ENCODE measurements around the gene ATG4D.

DNA sequence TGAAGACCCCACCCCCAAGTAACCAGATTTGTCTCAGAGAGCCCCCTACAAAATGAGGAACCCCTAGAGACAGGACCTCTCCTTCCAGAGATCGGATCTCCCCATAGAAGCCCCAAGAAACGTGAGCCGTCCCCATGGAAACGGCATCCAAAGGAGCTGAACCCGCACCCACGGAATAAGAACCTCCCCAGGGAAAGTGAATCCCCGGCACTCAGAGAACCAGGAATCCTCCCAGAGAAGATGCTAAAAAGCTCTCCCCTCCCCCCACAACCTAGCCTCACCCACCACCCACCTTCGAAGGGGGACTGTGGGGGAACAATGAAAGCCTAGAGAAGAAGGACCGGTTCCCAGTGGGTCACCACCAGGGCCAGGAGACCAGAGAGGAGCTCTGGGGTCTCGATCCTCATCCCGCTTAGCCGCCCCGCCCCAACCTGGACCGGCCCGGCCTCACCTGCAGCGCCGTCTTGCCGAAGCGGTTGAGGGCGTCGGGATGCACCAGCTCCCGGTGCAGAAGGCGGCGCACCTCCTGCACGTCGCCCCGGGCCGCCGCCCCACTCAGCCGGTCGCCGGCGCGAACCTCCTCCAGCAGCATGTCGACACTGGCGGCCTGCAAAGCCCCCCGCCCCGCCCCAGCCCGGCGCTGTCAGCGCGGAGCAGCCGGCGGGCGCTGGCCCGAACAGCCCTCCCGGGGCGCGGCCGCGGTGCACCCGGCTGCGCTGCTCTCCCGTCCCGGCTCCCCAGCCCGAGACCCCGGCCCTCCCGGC is 24.5 kb downstream of the ATG4D start:
- no peak for TF ChIP-seq ZNF24 (tag by site-specific recombination; IDR thresholded peaks at IDR 0.05)
- no peak for TF ChIP-seq ZNF169 (tag by site-specific recombination; IDR thresholded peaks at IDR 0.05)
- TF ChIP-seq, protein P1, sequence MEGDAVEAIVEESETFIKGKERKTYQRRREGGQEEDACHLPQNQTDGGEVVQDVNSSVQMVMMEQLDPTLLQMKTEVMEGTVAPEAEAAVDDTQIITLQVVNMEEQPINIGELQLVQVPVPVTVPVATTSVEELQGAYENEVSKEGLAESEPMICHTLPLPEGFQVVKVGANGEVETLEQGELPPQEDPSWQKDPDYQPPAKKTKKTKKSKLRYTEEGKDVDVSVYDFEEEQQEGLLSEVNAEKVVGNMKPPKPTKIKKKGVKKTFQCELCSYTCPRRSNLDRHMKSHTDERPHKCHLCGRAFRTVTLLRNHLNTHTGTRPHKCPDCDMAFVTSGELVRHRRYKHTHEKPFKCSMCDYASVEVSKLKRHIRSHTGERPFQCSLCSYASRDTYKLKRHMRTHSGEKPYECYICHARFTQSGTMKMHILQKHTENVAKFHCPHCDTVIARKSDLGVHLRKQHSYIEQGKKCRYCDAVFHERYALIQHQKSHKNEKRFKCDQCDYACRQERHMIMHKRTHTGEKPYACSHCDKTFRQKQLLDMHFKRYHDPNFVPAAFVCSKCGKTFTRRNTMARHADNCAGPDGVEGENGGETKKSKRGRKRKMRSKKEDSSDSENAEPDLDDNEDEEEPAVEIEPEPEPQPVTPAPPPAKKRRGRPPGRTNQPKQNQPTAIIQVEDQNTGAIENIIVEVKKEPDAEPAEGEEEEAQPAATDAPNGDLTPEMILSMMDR (tag by site-specific recombination; IDR thresholded peaks at IDR 0.05): peak; percentile 74
- no peak for TF ChIP-seq ZNF660 (tag by site-specific recombination; IDR thresholded peaks at IDR 0.05)
- no peak for TF ChIP-seq ZNF184 (tag by site-specific recombination; IDR thresholded peaks at IDR 0.05)
- no peak for TF ChIP-seq ZBTB26 (tag by site-specific recombination; optimal IDR thresholded peaks at IDR 0.05)
- TF ChIP-seq ZBTB17 (tag by site-specific recombination; IDR thresholded peaks at IDR 0.05): peak; percentile 54
- TF ChIP-seq, protein P2, sequence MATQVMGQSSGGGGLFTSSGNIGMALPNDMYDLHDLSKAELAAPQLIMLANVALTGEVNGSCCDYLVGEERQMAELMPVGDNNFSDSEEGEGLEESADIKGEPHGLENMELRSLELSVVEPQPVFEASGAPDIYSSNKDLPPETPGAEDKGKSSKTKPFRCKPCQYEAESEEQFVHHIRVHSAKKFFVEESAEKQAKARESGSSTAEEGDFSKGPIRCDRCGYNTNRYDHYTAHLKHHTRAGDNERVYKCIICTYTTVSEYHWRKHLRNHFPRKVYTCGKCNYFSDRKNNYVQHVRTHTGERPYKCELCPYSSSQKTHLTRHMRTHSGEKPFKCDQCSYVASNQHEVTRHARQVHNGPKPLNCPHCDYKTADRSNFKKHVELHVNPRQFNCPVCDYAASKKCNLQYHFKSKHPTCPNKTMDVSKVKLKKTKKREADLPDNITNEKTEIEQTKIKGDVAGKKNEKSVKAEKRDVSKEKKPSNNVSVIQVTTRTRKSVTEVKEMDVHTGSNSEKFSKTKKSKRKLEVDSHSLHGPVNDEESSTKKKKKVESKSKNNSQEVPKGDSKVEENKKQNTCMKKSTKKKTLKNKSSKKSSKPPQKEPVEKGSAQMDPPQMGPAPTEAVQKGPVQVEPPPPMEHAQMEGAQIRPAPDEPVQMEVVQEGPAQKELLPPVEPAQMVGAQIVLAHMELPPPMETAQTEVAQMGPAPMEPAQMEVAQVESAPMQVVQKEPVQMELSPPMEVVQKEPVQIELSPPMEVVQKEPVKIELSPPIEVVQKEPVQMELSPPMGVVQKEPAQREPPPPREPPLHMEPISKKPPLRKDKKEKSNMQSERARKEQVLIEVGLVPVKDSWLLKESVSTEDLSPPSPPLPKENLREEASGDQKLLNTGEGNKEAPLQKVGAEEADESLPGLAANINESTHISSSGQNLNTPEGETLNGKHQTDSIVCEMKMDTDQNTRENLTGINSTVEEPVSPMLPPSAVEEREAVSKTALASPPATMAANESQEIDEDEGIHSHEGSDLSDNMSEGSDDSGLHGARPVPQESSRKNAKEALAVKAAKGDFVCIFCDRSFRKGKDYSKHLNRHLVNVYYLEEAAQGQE (tag by site-specific recombination; IDR thresholded peaks at IDR 0.05): no peak
- TF ChIP-seq ZNF560 (tag by site-specific recombination; IDR thresholded peaks at IDR 0.05; ENCODE audit: borderline replicate concordance): no peak
- no peak for TF ChIP-seq ZNF416 (tag by site-specific recombination; IDR thresholded peaks at IDR 0.05)
